Kidney (tissue), 14 donors: ENCODE results near the gene SIK3. TPM values are rescaled to one million over a fixed set of nuclear protein-coding genes. Genes with fewer than 3 reads are reported as not detected.

ENCODE experiments used
- DNase-seq, 5 donors: peaks; one replicate each; pipeline ENCODE4 v3.0.0-alpha.2; 2013 to 2020
- FAIRE-seq: peaks from 2 replicates; lab custom pipeline; 2012; peaks lifted over from hg19 to GRCh38; lab: Jason Lieb, UNC
- H3K27ac ChIP-seq, 2 donors: one replicate each; pipeline ENCODE4 v1.7.0; 2013; ENCODE audit warnings: low read depth in 2 of 2, low read length in 2 of 2, inconsistent platforms in 1 of 2
- H3K27me3 ChIP-seq: one replicate; pipeline ENCODE4 v1.7.1; 2013; ENCODE audit warnings: low read length, inconsistent platforms; ENCODE audit not compliant: control insufficient read depth, insufficient read depth
- H3K36me3 ChIP-seq, 3 donors: one replicate each; pipeline versions ENCODE4 v1.7.0 to v1.7.1; 2013; ENCODE audit warnings: low read length in 3 of 3, control low read depth in 1 of 3, inconsistent platforms in 1 of 3; ENCODE audit not compliant: insufficient read depth in 3 of 3, control insufficient read depth in 2 of 3
- H3K4me1 ChIP-seq, 3 donors: one replicate each; pipeline versions ENCODE4 v1.7.0 to v1.7.1; 2013; ENCODE audit warnings: low read length in 3 of 3, inconsistent platforms in 1 of 3, low read depth in 1 of 3; ENCODE audit not compliant: control insufficient read depth in 2 of 3, insufficient read depth in 2 of 3
- H3K4me3 ChIP-seq, 3 donors: one replicate each; pipeline versions ENCODE4 v1.7.0 to v1.8.1; 2013; ENCODE audit warnings: low read length in 3 of 3, control low read depth in 1 of 3, inconsistent platforms in 1 of 3
- H3K9ac ChIP-seq, 3 donors: one replicate each; pipeline versions ENCODE4 v1.7.0 to v1.7.1; 2013; ENCODE audit warnings: low read length in 3 of 3, control low read depth in 1 of 3, inconsistent platforms in 1 of 3
- H3K9me3 ChIP-seq, 3 donors: one replicate each; pipeline versions ENCODE4 v1.7.0 to v1.7.1; 2013; ENCODE audit warnings: low read length in 3 of 3, control low read depth in 1 of 3, inconsistent platforms in 1 of 3; ENCODE audit not compliant: control insufficient read depth in 2 of 3, insufficient read depth in 1 of 3
- CTCF ChIP-seq: IDR thresholded peaks from 3 replicates; pipeline ENCODE4 v1.5.1; 2012; ENCODE audit warnings: mild to moderate bottlenecking, moderate library complexity, borderline replicate concordance; ENCODE audit not compliant: insufficient read depth; ENCODE audit errors: extremely low read depth
- intact Hi-C: fragments of 100-400 bp; cut with DNase I; formaldehyde crosslinking; loops from one replicate; pipeline ENCODE4 v1.11.1; 2022
- polyA plus RNA-seq: library from polyadenylated mRNA; stranded (reverse); fragments of 350-450 nt; fragmentation: Illumina TruSeq; extraction: RNeasy Lipid Tissue Mini Kit (QIAGEN cat#74804); gene quantifications from one replicate; pipeline ENCODE4 v1.2.3, GENCODE V29; 2014; ENCODE audit warnings: low read depth, low replicate concordance; ENCODE audit not compliant: insufficient read depth
- total RNA-seq: library from RNA; stranded (reverse); fragmentation: NEBNext Ultra II Directional; extraction: Animal tissue kit (Norgen Biotek cat#: 25700); gene quantifications from one replicate; pipeline ENCODE4 v1.2.1, GENCODE V29; 2021
- donor health status: control.
- donor health status: control.
- donor health status: control.
- donor health status: control.
- donor health status: control.
- donor health status: DM: yes; HTN: yes; CAD: no.
- donor health status: Normal renal cell carcinoma (clear cell type).

Gene SIK3
- total and polyA plus RNA-seq, 2 donors from 2014 or later: 12.3 to 50.7 TPM

DNA sequence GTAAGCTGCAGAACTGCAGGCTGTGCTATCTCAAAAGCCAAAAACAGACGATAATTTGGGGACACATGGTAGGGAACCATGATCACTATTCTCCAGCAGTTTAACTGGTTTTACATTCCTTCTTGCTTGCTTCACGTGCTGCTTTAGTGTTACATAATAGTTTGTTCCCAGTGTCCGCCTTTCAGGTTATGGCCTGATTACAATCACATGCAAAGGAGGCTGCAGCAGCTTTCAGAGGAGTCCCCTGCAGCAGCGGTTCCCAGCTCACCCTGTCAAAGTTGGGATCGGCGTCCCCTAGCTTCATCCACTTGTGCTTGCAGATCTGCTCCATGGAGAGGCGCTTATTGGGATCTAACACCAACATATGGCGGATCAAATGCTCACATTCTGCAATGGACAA is 221.6 kb downstream of the SIK3 start:
- intact Hi-C loops: loop anchor here (10.0 kb wide), 1 partner anchor 228 kb away; no protein-coding TSS in a partner anchor
- H3K27ac ChIP-seq: no peak overlapping the region
- no peak overlapping the region for H3K9ac ChIP-seq
- DNase-seq: no peak
- H3K9me3 ChIP-seq: no peaks in the 10 kb centered on the region
- H3K36me3 ChIP-seq: peaks cover 4 to 28% (median 28%) of the 10 kb centered on the region in 3 donors
- H3K27me3 ChIP-seq: no peaks in the 10 kb centered on the region
- TF ChIP-seq CTCF: no peak
- H3K4me1 ChIP-seq: peaks cover 0 to 3% (median 0%) of the 10 kb centered on the region in 3 donors
- no peak for FAIRE-seq
- no peak overlapping the region for H3K4me3 ChIP-seq

- intact Hi-C loops: loop anchor here (10.0 kb wide), 1 partner anchor 230 kb away; no protein-coding TSS in a partner anchor
- Histone ChIP-seq H3K4me1 (peaks cover 0 to 3% (median 0%) of the 10 kb centered on the region in 3 donors), H3K9ac (no peak overlapping the region), H3K27ac (no peak overlapping the region), H3K36me3 (peaks cover 4 to 39% (median 27%) of the 10 kb centered on the region in 3 donors), H3K9me3 (no peaks in the 10 kb centered on the region), H3K4me3 (no peak overlapping the region), H3K27me3 (no peaks in the 10 kb centered on the region)
- no peak for TF ChIP-seq CTCF
- DNase-seq: no peak
- FAIRE-seq: no peak
Observed at GRCh38 chr11:116875194-116875593, 223.0 kb downstream of the SIK3 start.

DNA sequence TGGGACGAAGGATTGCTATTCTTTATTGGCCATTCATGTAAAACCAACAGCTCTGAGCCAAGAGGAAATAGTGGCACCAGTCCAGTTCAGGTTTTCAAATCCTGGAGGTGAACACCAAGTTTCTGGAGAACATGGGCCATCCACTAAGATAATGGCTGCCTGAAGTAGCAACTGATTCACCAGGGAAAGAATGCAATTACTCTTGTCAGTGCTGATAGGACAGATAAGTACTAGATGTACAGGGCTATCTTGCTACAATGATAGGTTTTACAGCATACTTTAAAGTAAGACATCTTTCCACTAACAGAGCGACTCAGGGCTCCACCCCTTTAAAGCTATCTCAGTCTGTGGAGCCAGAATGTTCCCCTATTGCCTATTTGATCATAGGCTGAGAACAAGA is 224.0 kb downstream of the SIK3 start:
- no peaks in the 10 kb centered on the region for H3K9me3 ChIP-seq
- TF ChIP-seq CTCF: no peak
- intact Hi-C loops: loop anchor here (10.0 kb wide), 1 partner anchor 231 kb away; no protein-coding TSS in a partner anchor
- H3K4me3 ChIP-seq: no peak overlapping the region
- no peak overlapping the region for H3K27ac ChIP-seq
- H3K4me1 ChIP-seq: peaks cover 0 to 3% (median 0%) of the 10 kb centered on the region in 3 donors
- FAIRE-seq (no peak), DNase-seq (no peak)
- H3K27me3 ChIP-seq: no peaks in the 10 kb centered on the region
- peaks cover 4 to 48% (median 32%) of the 10 kb centered on the region in 3 donors for H3K36me3 ChIP-seq
- no peak overlapping the region for H3K9ac ChIP-seq
